Measurements from ENCODE around the gene TMEM187. TPM values are rescaled to one million over a fixed set of nuclear protein-coding genes. Genes with fewer than 3 reads are reported as not detected.

The TMEM187 gene
- total and polyA plus RNA-seq, 10 of the 15 experiments (the other 5 are each of a cell fraction or from before 2014, with no cell fraction given), result 0.45 to 8.5 (median 4.1) TPM

GRCh38 chrX:153924149-153924861 is 48.2 kb upstream of the TMEM187 start (continued):
- TF ChIP-seq MYB (IDR thresholded peaks at IDR 0.05; ENCODE audit: borderline replicate concordance, low read depth, low read length), result no peak
- 0 out of 2 replicates have a peak, but pooled peaks have one; percentile 41 for TF ChIP-seq IKZF1 (conservative IDR thresholded peaks at IDR 0.05)
- TF ChIP-seq CEBPB (IDR thresholded peaks at IDR 0.05; ENCODE audit: borderline replicate concordance in 1 of 2, low read depth in 2 of 2, low read length in 2 of 2), result no peak
- no peak for TF ChIP-seq BHLHE40 (IDR thresholded peaks at IDR 0.05; ENCODE audit: borderline replicate concordance in 1 of 2, low read depth in 2 of 2, low read length in 1 of 2)
- TF ChIP-seq SMC3 (IDR thresholded peaks at IDR 0.05; ENCODE audit: borderline replicate concordance, low read length), result peak; percentile 20; the same call in 1 of the 2 replicates
- no peak for TF ChIP-seq USF2 (IDR thresholded peaks at IDR 0.05; ENCODE audit: borderline replicate concordance, low read depth, low read length)
- TF ChIP-seq STAT1 (conservative IDR thresholded peaks at IDR 0.05), result no peak
- no peak for TF ChIP-seq ZNF384 (IDR thresholded peaks at IDR 0.05; ENCODE audit: borderline replicate concordance, low read depth, low read length)
- TF ChIP-seq NRF1 (conservative IDR thresholded peaks at IDR 0.05; ENCODE audit: low read depth, low read length), result no peak
- TF ChIP-seq ZBTB33 (IDR thresholded peaks at IDR 0.05), result no peak
- peak; percentile 27; the same call in 1 of the 2 replicates for TF ChIP-seq YY1 (IDR thresholded peaks at IDR 0.05; ENCODE audit: low read depth, low read length)
- no peak for TF ChIP-seq CHD1 (IDR thresholded peaks at IDR 0.05; ENCODE audit: low read depth, low read length)
- no peak for TF ChIP-seq ZNF24 (IDR thresholded peaks at IDR 0.05)
- no peak for TF ChIP-seq MAX (IDR thresholded peaks at IDR 0.05; ENCODE audit: low read depth, low read length)
- peak; percentile 39; the same call in 1 of the 2 replicates for TF ChIP-seq RAD21 (IDR thresholded peaks at IDR 0.05; ENCODE audit: insufficient read depth, low read depth, low read length)
- TF ChIP-seq NFXL1 (IDR thresholded peaks at IDR 0.05; ENCODE audit: borderline replicate concordance), result no peak
- no peak for TF ChIP-seq PRDM15 (CRISPR knock-in tag; IDR thresholded peaks at IDR 0.05)
- no peak for TF ChIP-seq FOS (IDR thresholded peaks at IDR 0.05; ENCODE audit: borderline replicate concordance, extremely low read depth, insufficient read length)
- TF ChIP-seq FOXM1 (IDR thresholded peaks at IDR 0.05; ENCODE audit: low read depth, low read length), result no peak
- no peak for TF ChIP-seq RUNX3 (IDR thresholded peaks at IDR 0.05; ENCODE audit: low read length)
- no peak for TF ChIP-seq EGR1 (IDR thresholded peaks at IDR 0.05; ENCODE audit: borderline replicate concordance in 1 of 2, low read depth in 2 of 2, low read length in 2 of 2)

All from GM12878 (cell line).